GM12878 (cell line): Measurements from ENCODE around the gene TFF1.

Experiments used
- CHD2 ChIP-seq: IDR thresholded peaks from 2 replicates; pipeline ENCODE4 v1.6.1; 2011; ENCODE audit warnings: low read depth, low read length, improper control_type of control experiment, borderline replicate concordance
- EZH2 ChIP-seq: IDR thresholded peaks from 2 replicates; pipeline ENCODE4 v1.6.1; 2012; ENCODE audit warnings: low read depth, mild to moderate bottlenecking, control low read depth, inconsistent platforms, low read length, borderline replicate concordance; ENCODE audit not compliant: control insufficient read depth
- MYC ChIP-seq: IDR thresholded peaks from 2 replicates; pipeline ENCODE4 v1.6.1; 2011; ENCODE audit warnings: mild to moderate bottlenecking, low read length, moderate library complexity, inconsistent platforms; ENCODE audit not compliant: insufficient read depth, insufficient replicate concordance, insufficient read length, severe bottlenecking
- PAX5 ChIP-seq: IDR thresholded peaks from 2 replicates; pipeline ENCODE4 v1.6.1; 2011; ENCODE audit warnings: low read depth, low read length, borderline replicate concordance
- POLR2A ChIP-seq: IDR thresholded peaks from 2 replicates; pipeline ENCODE4 v1.6.1; 2011; ENCODE audit warnings: low read depth, mild to moderate bottlenecking, low read length
- SMAD1 ChIP-seq: fragments of 450-650 bp; IDR thresholded peaks from 2 replicates; pipeline ENCODE4 v1.6.1; 2018; ENCODE audit warnings: mild to moderate bottlenecking, low read depth; ENCODE audit not compliant: partially characterized antibody
- SMARCA5 ChIP-seq: fragments of 450-650 bp; IDR thresholded peaks from 2 replicates; pipeline ENCODE4 v1.6.1; 2017; ENCODE audit warnings: mild to moderate bottlenecking
- SPI1 ChIP-seq: IDR thresholded peaks from 2 replicates; pipeline ENCODE4 v1.6.1; 2011; ENCODE audit warnings: low read depth, mild to moderate bottlenecking, low read length, moderate library complexity, borderline replicate concordance; ENCODE audit not compliant: insufficient read depth
- STAT1 ChIP-seq: fragments of 450-650 bp; conservative IDR thresholded peaks from 2 replicates; pipeline ENCODE4 v1.6.1; 2014; ENCODE audit warnings: antibody characterized with exemption, mild to moderate bottlenecking
- TAF1 ChIP-seq: IDR thresholded peaks from 2 replicates; pipeline ENCODE4 v1.6.1; 2011; ENCODE audit warnings: mild to moderate bottlenecking, low read depth, low read length, borderline replicate concordance
- TF ChIP-seq, protein P1 (sequence below): fragments of 450-650 bp; IDR thresholded peaks from 2 replicates; pipeline ENCODE4 v1.6.1; 2016; ENCODE audit warnings: mild to moderate bottlenecking

DNA sequence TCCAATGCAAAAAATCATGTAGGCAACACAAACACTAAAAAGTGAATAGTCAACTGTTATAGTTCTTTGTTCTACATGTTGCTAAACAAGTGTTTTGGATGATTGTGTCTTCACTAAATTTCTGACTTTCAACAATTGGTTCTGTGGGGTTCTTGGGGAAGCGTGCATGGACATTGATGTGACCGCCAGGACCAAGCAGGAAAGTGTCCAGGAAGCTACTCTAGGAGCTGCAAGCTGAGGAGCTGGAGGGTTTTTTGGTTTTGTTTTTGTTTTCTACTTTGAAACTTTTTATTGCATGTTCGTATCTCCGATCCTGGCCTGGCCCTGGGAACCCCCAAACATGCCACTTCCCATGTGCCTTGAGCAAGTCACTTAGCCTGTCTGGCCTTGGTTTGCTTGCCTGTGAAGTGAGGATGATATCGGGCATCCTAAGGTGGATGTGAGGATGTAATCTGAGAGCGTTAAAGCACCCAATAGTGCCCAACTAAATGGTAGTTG, 21.6 kb upstream of the TFF1 start:
- TF ChIP-seq MYC (no peak), SPI1 (no peak), SMAD1 (no peak), CHD2 (no peak), POLR2A (no peak), PAX5 (no peak), EZH2 (no peak), TAF1 (no peak), SMARCA5 (no peak), STAT1 (no peak)
- TF ChIP-seq, protein P1, sequence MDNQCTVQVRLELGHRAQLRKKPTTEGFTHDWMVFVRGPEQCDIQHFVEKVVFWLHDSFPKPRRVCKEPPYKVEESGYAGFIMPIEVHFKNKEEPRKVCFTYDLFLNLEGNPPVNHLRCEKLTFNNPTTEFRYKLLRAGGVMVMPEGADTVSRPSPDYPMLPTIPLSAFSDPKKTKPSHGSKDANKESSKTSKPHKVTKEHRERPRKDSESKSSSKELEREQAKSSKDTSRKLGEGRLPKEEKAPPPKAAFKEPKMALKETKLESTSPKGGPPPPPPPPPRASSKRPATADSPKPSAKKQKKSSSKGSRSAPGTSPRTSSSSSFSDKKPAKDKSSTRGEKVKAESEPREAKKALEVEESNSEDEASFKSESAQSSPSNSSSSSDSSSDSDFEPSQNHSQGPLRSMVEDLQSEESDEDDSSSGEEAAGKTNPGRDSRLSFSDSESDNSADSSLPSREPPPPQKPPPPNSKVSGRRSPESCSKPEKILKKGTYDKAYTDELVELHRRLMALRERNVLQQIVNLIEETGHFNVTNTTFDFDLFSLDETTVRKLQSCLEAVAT, result no peak
